HT-29 (cell line): ENCODE data around the gene C1GALT1. TPM values are rescaled to one million over a fixed set of nuclear protein-coding genes. Genes with fewer than 3 reads are reported as not detected.
A peak's percentile ranks its signal among the peaks of the same experiment; 100 is the strongest.
"Not testable (repeated sequence)": the region's sequence is repeated elsewhere in the genome, so short reads cannot be mapped to it uniquely, and the experiment has no call there.

Source experiments
- DNase-seq: peaks from one replicate; pipeline ENCODE4 v3.0.0-alpha.2; 2015; ENCODE audit warnings: low spot score
- total RNA-seq: library from RNA; depleted of rRNA; stranded (reverse); fragments of >200 nt; shearing (Covaris generic); gene quantifications from 2 replicates; pipeline ENCODE4 v1.2.3, GENCODE V29; 2014; rRNA removed

Gene C1GALT1
- 19.4 and 25.2 TPM in 2 replicates for total RNA-seq

GRCh38 chr7:7182156-7183060, at the start of gene C1GALT1:
Gene C1GALT1 (plus strand): TSS chr7:7182544. CDS start chr7:7234320, 51,776 bp downstream.
- peak; percentile 98 for DNase-seq

GRCh38 chr7:7134046-7134445, 48.3 kb upstream of the C1GALT1 start:
- no peak for DNase-seq

GRCh38 chr7:7135074-7135473, 47.3 kb upstream of the C1GALT1 start:
- DNase-seq: no peak

GRCh38 chr7:7135924-7136323, 46.4 kb upstream of the C1GALT1 start:
- DNase-seq: not testable (repeated sequence)

GRCh38 chr7:7136466-7137381, 45.6 kb upstream of the C1GALT1 start:
- DNase-seq: no peak

- no peak for DNase-seq
These were observed 43.4 kb upstream of the C1GALT1 start for GRCh38 chr7:7138897-7139296.

- DNase-seq: not testable (repeated sequence)
These were observed 38.9 kb upstream of the C1GALT1 start for GRCh38 chr7:7143404-7143803.

GRCh38 chr7:7145151-7145550, 37.2 kb upstream of the C1GALT1 start:
- not testable (repeated sequence) for DNase-seq

- DNase-seq: no peak
These were observed 35.5 kb upstream of the C1GALT1 start for GRCh38 chr7:7146837-7147236.

- DNase-seq: no peak
These were observed 33.4 kb upstream of the C1GALT1 start for GRCh38 chr7:7148798-7149481.

- DNase-seq: no peak
These were observed 31.1 kb upstream of the C1GALT1 start for GRCh38 chr7:7151285-7151684.

GRCh38 chr7:7151865-7152264, 30.5 kb upstream of the C1GALT1 start:
- DNase-seq: no peak

GRCh38 chr7:7152315-7152714, 30.0 kb upstream of the C1GALT1 start:
- DNase-seq: no peak

GRCh38 chr7:7154355-7154754, 28.0 kb upstream of the C1GALT1 start:
- DNase-seq: not testable (repeated sequence)

GRCh38 chr7:7156663-7157062, 25.7 kb upstream of the C1GALT1 start:
- DNase-seq: no peak

- peak; percentile 68 for DNase-seq
These were observed 25.0 kb upstream of the C1GALT1 start for GRCh38 chr7:7157177-7157886.

GRCh38 chr7:7157887-7158271, 24.5 kb upstream of the C1GALT1 start:
- DNase-seq: no peak

- DNase-seq: no peak
These were observed 23.2 kb upstream of the C1GALT1 start for GRCh38 chr7:7159063-7159658.

- no peak for DNase-seq
These were observed 17.8 kb upstream of the C1GALT1 start for GRCh38 chr7:7164591-7164990.

- DNase-seq: no peak
These were observed 17.0 kb upstream of the C1GALT1 start for GRCh38 chr7:7165372-7165771.

GRCh38 chr7:7166318-7166717, 16.0 kb upstream of the C1GALT1 start:
- DNase-seq: no peak
